Neuron (in vitro differentiated cells): ENCODE data around the gene GHRL.

Experiments used
- H2AFZ ChIP-seq: one replicate; pipeline ENCODE4 v1.6.1; 2013; ENCODE audit warnings: low read depth, mild to moderate bottlenecking, inconsistent platforms, low read length, moderate library complexity
- H3K27me3 ChIP-seq: one replicate; pipeline ENCODE4 v1.6.1; 2013; ENCODE audit warnings: low read length; ENCODE audit not compliant: insufficient read depth
- H3K36me3 ChIP-seq: one replicate; pipeline ENCODE4 v1.6.1; 2013; ENCODE audit warnings: low read length; ENCODE audit not compliant: insufficient read depth
- H3K4me1 ChIP-seq: one replicate; pipeline ENCODE4 v1.6.1; 2013; ENCODE audit warnings: low read length; ENCODE audit not compliant: insufficient read depth
- H3K4me3 ChIP-seq: 2 replicates; pipeline ENCODE4 v1.5.1; 2013; ENCODE audit warnings: mild to moderate bottlenecking, low read length, moderate library complexity
- H3K9me3 ChIP-seq: one replicate; pipeline ENCODE4 v1.6.1; 2013; ENCODE audit warnings: low read length

The GHRL gene

GRCh38 chr3:10238345-10239183 lies 54.2 kb downstream of the GHRL start:
- Histone ChIP-seq H3K9me3 (no peaks in the 10 kb centered on the region), H3K4me1 (no peaks in the 10 kb centered on the region), H3K36me3 (no peaks in the 10 kb centered on the region), H3K27me3 (no peaks in the 10 kb centered on the region), H2AFZ (no peak overlapping the region), H3K4me3 (no peak overlapping the region)
